ENCODE results near the gene SECISBP2L.

- no peak for TF ChIP-seq EZH2 (IDR thresholded peaks at IDR 0.05; ENCODE audit: borderline replicate concordance)
- TF ChIP-seq CTCF (IDR thresholded peaks at IDR 0.05; ENCODE audit: poor library complexity): no peak
These were observed 18.0 kb upstream of the SECISBP2L start for GRCh38 chr15:49064281-49064653.

Measured in hepatocyte (in vitro differentiated cells).